B cell (primary cell): ENCODE measurements around the gene ASTL. TPM values are rescaled to one million over a fixed set of nuclear protein-coding genes. Genes with fewer than 3 reads are reported as not detected.

Experiments used
- ATAC-seq: fragments of 200-7000 bp; cut with Tn5 transposase; one replicate; pipeline ENCODE4 v1.10.0; 2021; ENCODE audit warnings: low read depth, mild to moderate bottlenecking, moderate number of reproducible peaks, moderate library complexity
- CTCF ChIA-PET: fragments of 350-600 bp; sonication (Branson Sonifier 250); formaldehyde crosslinking; loops from one replicate; lab custom pipeline; 2021; ENCODE audit warnings: antibody characterized with exemption, inconsistent platforms; lab: Charles Lee
- POLR2A ChIA-PET: fragments of 350-600 bp; sonication (Branson Sonifier 250); formaldehyde crosslinking; loops from one replicate; lab custom pipeline; 2021; ENCODE audit warnings: antibody characterized with exemption; lab: Charles Lee
- DNase-seq: peaks from one replicate; pipeline ENCODE4 v3.0.0; 2013
- H2AFZ ChIP-seq: 2 replicates; pipeline ENCODE4 v1.6.1; 2012; ENCODE audit warnings: mild to moderate bottlenecking, low read depth, low read length; ENCODE audit not compliant: insufficient read depth, poor library complexity, severe bottlenecking
- H3K27ac ChIP-seq, 2 donors: 1 replicate in 1 of 2; 2 replicates in 1 of 2; pipeline ENCODE4 v1.5.1; 2012 to 2013; ENCODE audit warnings: low read length in 2 of 2, mild to moderate bottlenecking in 2 of 2, moderate library complexity in 1 of 2
- H3K27me3 ChIP-seq, 4 experiments: fragments of 200-600 bp in 1 of 4; sonication (generic) in 1 of 4; replicated peaks in 1 of 4; 1 replicate in 2 of 4; 2 replicates in 2 of 4; pipeline versions ENCODE4 v1.6.1 to v1.7.0; 2013 to 2016; ENCODE audit warnings: low read length in 3 of 4, mild to moderate bottlenecking in 2 of 4, mixed read lengths in 1 of 4, moderate library complexity in 1 of 4; ENCODE audit not compliant: insufficient read depth in 4 of 4, control insufficient read depth in 3 of 4; ENCODE audit errors: control extremely low read depth in 1 of 4
- H3K36me3 ChIP-seq, 2 experiments: replicated peaks in 1 of 2; 1 replicate in 1 of 2; 2 replicates in 1 of 2; pipeline versions ENCODE4 v1.6.1 to v1.7.1; 2013; ENCODE audit warnings: low read length in 1 of 2; ENCODE audit not compliant: insufficient read depth in 2 of 2, control insufficient read depth in 1 of 2; ENCODE audit errors: control extremely low read depth in 1 of 2, extremely low read depth in 1 of 2
- H3K4me1 ChIP-seq, 2 donors: fragments of 200-600 bp in 1 of 2; sonication (generic) in 1 of 2; 1 replicate in 1 of 2; 2 replicates in 1 of 2; pipeline versions ENCODE4 v1.5.1 to v1.6.1; 2013 to 2017; ENCODE audit warnings: low read length in 2 of 2; ENCODE audit not compliant: control insufficient read depth in 2 of 2, insufficient read depth in 2 of 2
- H3K4me2 ChIP-seq: replicated peaks from 2 replicates; pipeline ENCODE3; 2012; ENCODE audit warnings: mild to moderate bottlenecking, low read depth, low read length; ENCODE audit not compliant: poor library complexity, severe bottlenecking
- H3K4me3 ChIP-seq, 5 experiments: fragments of 200-600 bp in 1 of 5; sonication (generic) in 1 of 5; 1 replicate in 3 of 5; 2 replicates in 2 of 5; pipeline versions ENCODE4 v1.5.1 to v1.7.0; 2011 to 2016; ENCODE audit warnings: low read length in 4 of 5, mild to moderate bottlenecking in 4 of 5, low read depth in 2 of 5, control low read depth in 1 of 5, moderate library complexity in 1 of 5; ENCODE audit not compliant: insufficient read depth in 1 of 5; ENCODE audit errors: control extremely low read depth in 1 of 5, extremely low read depth in 1 of 5
- H3K79me2 ChIP-seq: fragments of 200-600 bp; sonication (generic); one replicate; pipeline ENCODE4 v1.6.0; 2016; ENCODE audit warnings: low read length; ENCODE audit not compliant: control insufficient read depth, insufficient read depth
- H3K9ac ChIP-seq: fragments of 200-600 bp; sonication (generic); 2 replicates; pipeline ENCODE4 v1.6.1; 2017; ENCODE audit warnings: mild to moderate bottlenecking, low read length, moderate library complexity
- H3K9me3 ChIP-seq, 3 donors: one replicate each; pipeline versions ENCODE4 v1.6.1 to v1.7.1; 2013; ENCODE audit warnings: low read length in 2 of 3; ENCODE audit not compliant: control insufficient read depth in 2 of 3, insufficient read depth in 1 of 3; ENCODE audit errors: control extremely low read depth in 1 of 3
- H4K20me1 ChIP-seq: 2 replicates; pipeline ENCODE4 v1.6.0; 2012; ENCODE audit warnings: mild to moderate bottlenecking, low read length; ENCODE audit not compliant: insufficient read depth, control insufficient read depth, poor library complexity, severe bottlenecking
- H3K27ac Mint-ChIP-seq: one replicate; pipeline ENCODE4 v1.8.0; 2021; ENCODE audit warnings: mixed read lengths
- H3K27me3 Mint-ChIP-seq: one replicate; pipeline ENCODE4 v1.8.0; 2021; ENCODE audit warnings: mixed read lengths
- H3K4me1 Mint-ChIP-seq: one replicate; pipeline ENCODE4 v1.8.0; 2021; ENCODE audit warnings: mixed read lengths
- H3K4me3 Mint-ChIP-seq: one replicate; pipeline ENCODE4 v1.8.0; 2021; ENCODE audit warnings: mixed read lengths
- H3K9me3 Mint-ChIP-seq: one replicate; pipeline ENCODE4 v1.8.0; 2022; ENCODE audit warnings: mixed read lengths; ENCODE audit not compliant: insufficient read depth
- EZH2 ChIP-seq: IDR thresholded peaks from 2 replicates; pipeline ENCODE4 v1.6.1; 2012; ENCODE audit warnings: borderline replicate concordance, low read depth, mild to moderate bottlenecking, moderate library complexity, low read length; ENCODE audit not compliant: insufficient read depth, poor library complexity, severe bottlenecking
- WGBS: methylation state at CpG from one replicate; pipeline ENCODE4 v1.1.5; 2013; ENCODE audit warnings: missing lambda C conversion rate; ENCODE audit not compliant: insufficient coverage; 5-methylcytosine and 5-hydroxymethylcytosine counted together
- intact Hi-C: fragments of 100-400 bp; cut with micrococcal nuclease; formaldehyde crosslinking; loops from one replicate; pipeline ENCODE4 v1.10.0; 2022
- polyA plus RNA-seq: library from polyadenylated mRNA; depleted of rRNA; stranded (reverse); fragments of >200 nt; gene quantifications from 2 replicates; pipeline ENCODE4 v1.2.3, GENCODE V29; 2012
- total RNA-seq, 2 donors: library from RNA; stranded (reverse); fragments of 120-200 nt in 1 of 2; gene quantifications; 1 replicate in 1 of 2; 2 replicates in 1 of 2; pipeline versions ENCODE4 v1.2.3 to v1.2.4, GENCODE V29; 2013 to 2022
- TF ChIP-seq, protein P1 (sequence below): fragments of 200-600 bp; IDR thresholded peaks from one replicate; pipeline ENCODE4 v1.8.0; 2022; ENCODE audit warnings: antibody characterized with exemption, mild to moderate bottlenecking

The ASTL gene
- total and polyA plus RNA-seq, 2 donors (not counting 1 experiment from before 2014, with no cell fraction given), result 0.15 to 0.59 TPM

DNA sequence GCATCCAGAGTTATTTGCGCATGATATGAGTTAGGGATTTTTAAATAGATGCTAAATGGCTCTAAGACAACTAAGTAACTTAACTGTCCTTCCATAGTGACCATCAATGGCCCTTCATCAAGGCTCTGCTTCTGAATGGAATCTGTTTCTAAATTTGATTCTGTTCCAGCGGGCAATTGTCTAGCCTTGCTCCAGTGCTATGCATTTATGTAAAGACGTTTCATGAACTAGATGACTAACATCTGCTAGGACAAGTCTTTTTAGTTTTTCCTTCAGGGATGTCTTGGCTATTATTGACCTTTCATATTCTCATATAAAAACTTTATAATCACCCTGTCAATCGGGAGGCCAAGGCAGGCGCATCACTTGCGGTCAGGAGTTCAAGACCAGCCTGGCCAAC, 9.8 kb downstream of the ASTL start:
- H3K36me3 ChIP-seq, result no peaks in the 10 kb centered on the region
- Mint-ChIP-seq H3K9me3 (no peaks in the 10 kb centered on the region), H3K27ac (no peak overlapping the region), H3K27me3 (no peaks in the 10 kb centered on the region), H3K4me1 (no peaks in the 10 kb centered on the region), H3K4me3 (no peak overlapping the region)
- no peaks in the 10 kb centered on the region for H3K79me2 ChIP-seq
- ChIA-PET POLR2A (no interaction called here), CTCF (interaction anchor here (1.0 to 1.6 kb wide), 2 partner anchors 8 to 10 kb away, joined by 3 to 5 read pairs; no protein-coding TSS in a partner anchor)
- no peak overlapping the region for H3K9ac ChIP-seq
- ATAC-seq, result no peak
- no peaks in the 10 kb centered on the region for H3K27me3 ChIP-seq
- 95% methylated on average over 4 of the region's 6 CpGs for whole genome bisulfite sequencing
- no peak for TF ChIP-seq EZH2
- TF ChIP-seq, protein P1, sequence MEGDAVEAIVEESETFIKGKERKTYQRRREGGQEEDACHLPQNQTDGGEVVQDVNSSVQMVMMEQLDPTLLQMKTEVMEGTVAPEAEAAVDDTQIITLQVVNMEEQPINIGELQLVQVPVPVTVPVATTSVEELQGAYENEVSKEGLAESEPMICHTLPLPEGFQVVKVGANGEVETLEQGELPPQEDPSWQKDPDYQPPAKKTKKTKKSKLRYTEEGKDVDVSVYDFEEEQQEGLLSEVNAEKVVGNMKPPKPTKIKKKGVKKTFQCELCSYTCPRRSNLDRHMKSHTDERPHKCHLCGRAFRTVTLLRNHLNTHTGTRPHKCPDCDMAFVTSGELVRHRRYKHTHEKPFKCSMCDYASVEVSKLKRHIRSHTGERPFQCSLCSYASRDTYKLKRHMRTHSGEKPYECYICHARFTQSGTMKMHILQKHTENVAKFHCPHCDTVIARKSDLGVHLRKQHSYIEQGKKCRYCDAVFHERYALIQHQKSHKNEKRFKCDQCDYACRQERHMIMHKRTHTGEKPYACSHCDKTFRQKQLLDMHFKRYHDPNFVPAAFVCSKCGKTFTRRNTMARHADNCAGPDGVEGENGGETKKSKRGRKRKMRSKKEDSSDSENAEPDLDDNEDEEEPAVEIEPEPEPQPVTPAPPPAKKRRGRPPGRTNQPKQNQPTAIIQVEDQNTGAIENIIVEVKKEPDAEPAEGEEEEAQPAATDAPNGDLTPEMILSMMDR, result no peak
- intact Hi-C loops, result no loop called here
- no peaks in the 10 kb centered on the region for H3K4me1 ChIP-seq
- H3K4me3 ChIP-seq, result no peak overlapping the region
- no peak for DNase-seq
- no peaks in the 10 kb centered on the region for H4K20me1 ChIP-seq
- no peak overlapping the region for H3K27ac ChIP-seq
- H2AFZ ChIP-seq, result no peak overlapping the region
- H3K4me2 ChIP-seq, result no peak overlapping the region
- peaks cover 0 to under 1% (median 0%) of the 10 kb centered on the region in 3 donors for H3K9me3 ChIP-seq

DNA sequence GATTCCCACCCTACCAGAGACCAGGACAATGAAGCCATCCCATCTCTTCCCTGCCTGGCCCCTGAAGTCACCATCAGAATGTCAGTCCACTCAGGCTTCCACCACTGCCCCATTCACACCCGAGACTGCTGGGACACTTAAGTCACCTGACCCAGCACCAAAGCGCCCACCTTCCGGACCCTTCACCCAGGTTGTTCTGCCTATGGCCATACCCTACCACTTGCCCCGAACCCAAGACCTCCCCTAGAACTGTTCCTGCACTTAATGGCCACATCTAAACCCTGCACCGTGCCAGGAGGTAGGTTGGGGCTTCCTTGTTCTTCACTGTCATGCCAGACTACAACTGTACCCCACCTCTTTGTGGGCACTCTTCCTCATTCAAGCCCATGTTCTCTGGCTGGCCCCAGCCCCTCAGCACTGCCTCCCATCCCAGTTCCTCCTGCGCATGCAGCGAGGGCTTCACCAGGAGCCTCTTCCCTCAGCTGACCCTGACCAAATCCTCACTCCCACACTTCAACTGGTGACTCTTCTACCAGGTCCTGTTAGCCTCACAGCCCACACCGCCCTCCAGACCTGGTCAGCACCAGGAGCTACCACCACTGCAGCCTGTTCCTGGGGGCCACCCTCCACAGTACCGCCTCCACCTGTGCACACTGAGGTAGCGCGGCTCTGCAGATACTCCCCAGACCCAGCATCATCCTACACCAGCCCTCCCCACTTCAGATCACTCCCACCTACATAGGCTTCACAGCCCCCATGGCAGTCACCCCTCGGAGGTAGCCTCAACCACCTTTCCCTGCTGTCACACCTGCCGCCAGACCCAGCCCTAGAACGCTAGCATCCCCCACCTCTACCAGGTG, 13.7 kb downstream of the ASTL start:
- Histone ChIP-seq H3K9me3 (peaks cover 0 to 3% (median 0%) of the 10 kb centered on the region in 3 donors), H4K20me1 (no peaks in the 10 kb centered on the region), H3K4me3 (no peak overlapping the region), H3K79me2 (no peaks in the 10 kb centered on the region), H3K9ac (no peak overlapping the region), H3K36me3 (no peaks in the 10 kb centered on the region), H3K4me2 (no peak overlapping the region), H3K27me3 (peaks cover 0 to 20% (median 7%) of the 10 kb centered on the region in 4 experiments), H3K27ac (no peak overlapping the region), H2AFZ (no peak overlapping the region), H3K4me1 (peaks cover 7% of the 10 kb centered on the region in 2 donors)
- DNase-seq (no peak), ATAC-seq (no peak)
- Mint-ChIP-seq H3K4me1 (peaks cover 8% of the 10 kb centered on the region), H3K9me3 (no peaks in the 10 kb centered on the region), H3K27me3 (peaks cover 18% of the 10 kb centered on the region), H3K27ac (no peak overlapping the region), H3K4me3 (no peak overlapping the region)
- WGBS, result 95% methylated on average over 12 of the region's 14 CpGs
- intact Hi-C loops, result no loop called here
- ChIA-PET POLR2A (interaction anchor here (0.5 kb wide), 1 partner anchor 49 kb away, joined by 3 read pairs; no protein-coding TSS in a partner anchor), CTCF (no interaction called here)
- TF ChIP-seq, protein P1, result no peak
- TF ChIP-seq EZH2, result no peak
